ENCODE data around the gene PRKCH. TPM values are rescaled to one million over a fixed set of nuclear protein-coding genes. Genes with fewer than 3 reads are reported as not detected.

The PRKCH gene
- total RNA-seq, 2 experiments from 2014 or later, result 149 to 158 TPM

DNA sequence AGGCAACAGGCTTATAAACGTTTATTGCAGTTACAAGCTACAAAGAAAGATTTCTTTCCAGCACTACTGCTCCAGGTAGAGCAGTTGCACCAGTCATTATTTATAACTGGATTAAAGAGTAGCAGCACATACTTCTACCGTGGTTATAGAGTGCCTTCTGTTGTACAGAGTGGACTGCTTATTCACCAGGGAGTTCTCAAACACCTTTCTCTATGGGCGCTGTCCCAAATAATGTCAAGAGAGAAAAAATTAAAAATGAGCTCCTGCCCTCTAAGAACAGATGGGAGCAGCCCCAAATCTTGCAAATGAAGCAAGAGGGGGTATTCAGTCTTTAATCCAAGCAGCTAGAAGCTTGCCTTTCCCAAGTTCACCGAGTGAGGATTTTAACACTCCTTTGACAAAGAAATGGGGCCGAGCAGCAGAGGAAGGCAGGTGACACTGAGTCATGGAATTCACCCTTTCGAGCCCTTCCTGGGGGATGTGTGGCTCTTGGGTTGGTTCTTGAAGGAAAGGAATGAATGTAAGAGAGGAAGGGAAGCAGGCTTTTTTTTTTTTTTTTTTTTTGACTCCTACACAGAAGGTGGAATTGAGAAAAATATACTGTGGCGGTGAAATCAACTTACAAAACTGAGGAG is 181.2 kb downstream of the PRKCH start:
- Mint-ChIP-seq H3K27me3 (ENCODE audit: low read depth) (no peaks in the 10 kb centered on the region), H3K4me3 (peak overlapping the region; percentile 66), H3K27ac (peak overlapping the region; percentile 100), H3K36me3 (ENCODE audit: low read depth) (peaks cover 47% of the 10 kb centered on the region), H3K9me3 (peaks cover 5% of the 10 kb centered on the region), H3K4me1 (ENCODE audit: low read depth) (peaks cover 95% of the 10 kb centered on the region)
- DNase-seq, result peak; percentile 76
- CTCF ChIA-PET, result interaction anchor here (0.9 to 11.1 kb wide), 3 partner anchors 25 to 308 kb away, joined by 3 to 130 read pairs (median 4); no protein-coding TSS in a partner anchor
- intact Hi-C loops (cut with micrococcal nuclease), result loop anchor here (1.0 to 5.0 kb wide), 15 partner anchors 9 to 335 kb away; partner anchors contain the start of gene HIF1A

- H3K9me3 Mint-ChIP-seq, result peaks cover 5% of the 10 kb centered on the region
- no peaks in the 10 kb centered on the region for H3K27me3 Mint-ChIP-seq (ENCODE audit: low read depth)
- CTCF ChIA-PET, result interaction anchor here (0.7 to 11.1 kb wide), 9 partner anchors 9 to 334 kb away, joined by 3 to 130 read pairs (median 4); no protein-coding TSS in a partner anchor
- peaks cover 97% of the 10 kb centered on the region for H3K4me1 Mint-ChIP-seq (ENCODE audit: low read depth)
- DNase-seq, result peak; percentile 92
- intact Hi-C loops (cut with micrococcal nuclease), result loop anchor here (1.0 to 5.0 kb wide), 14 partner anchors 8 to 334 kb away; partner anchors contain the start of gene HIF1A
- H3K4me3 Mint-ChIP-seq, result peak overlapping the region; percentile 66
- peaks cover 49% of the 10 kb centered on the region for H3K36me3 Mint-ChIP-seq (ENCODE audit: low read depth)
- H3K27ac Mint-ChIP-seq, result peak overlapping the region; percentile 100
These were observed 181.9 kb downstream of the PRKCH start for GRCh38 chr14:61503167-61503801.

DNA sequence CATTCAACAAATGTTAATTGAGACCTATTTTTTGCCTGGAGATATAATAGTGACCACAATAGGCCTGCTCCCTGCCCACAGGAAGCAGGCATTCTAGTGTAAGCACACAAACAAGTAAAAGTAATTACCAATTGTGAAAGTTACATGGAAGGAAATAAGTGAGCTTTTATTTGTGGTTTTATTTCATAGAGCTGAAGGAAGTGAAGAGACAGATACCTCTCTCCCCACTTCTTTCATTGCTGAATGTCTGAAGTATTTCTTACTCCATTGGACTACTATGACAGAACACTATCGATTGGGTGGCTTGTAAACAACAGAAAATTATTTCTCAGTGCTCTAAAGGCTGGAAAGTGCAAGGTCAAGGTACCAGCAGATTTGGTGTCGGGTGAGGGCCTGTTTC is 183.5 kb downstream of the PRKCH start:
- DNase-seq, result no peak
- peak overlapping the region; percentile 62 for H3K4me3 Mint-ChIP-seq
- peaks cover 53% of the 10 kb centered on the region for H3K36me3 Mint-ChIP-seq (ENCODE audit: low read depth)
- H3K9me3 Mint-ChIP-seq, result peaks cover 5% of the 10 kb centered on the region
- peaks cover 97% of the 10 kb centered on the region for H3K4me1 Mint-ChIP-seq (ENCODE audit: low read depth)
- no peaks in the 10 kb centered on the region for H3K27me3 Mint-ChIP-seq (ENCODE audit: low read depth)
- intact Hi-C loops (cut with micrococcal nuclease), result loop anchor here (5.0 kb wide), 1 partner anchor 328 kb away; no protein-coding TSS in a partner anchor
- peak overlapping the region; percentile 100 for H3K27ac Mint-ChIP-seq
- CTCF ChIA-PET, result interaction anchor here (0.6 to 11.1 kb wide), 5 partner anchors 15 to 200 kb away, joined by 3 to 130 read pairs (median 4); no protein-coding TSS in a partner anchor

DNA sequence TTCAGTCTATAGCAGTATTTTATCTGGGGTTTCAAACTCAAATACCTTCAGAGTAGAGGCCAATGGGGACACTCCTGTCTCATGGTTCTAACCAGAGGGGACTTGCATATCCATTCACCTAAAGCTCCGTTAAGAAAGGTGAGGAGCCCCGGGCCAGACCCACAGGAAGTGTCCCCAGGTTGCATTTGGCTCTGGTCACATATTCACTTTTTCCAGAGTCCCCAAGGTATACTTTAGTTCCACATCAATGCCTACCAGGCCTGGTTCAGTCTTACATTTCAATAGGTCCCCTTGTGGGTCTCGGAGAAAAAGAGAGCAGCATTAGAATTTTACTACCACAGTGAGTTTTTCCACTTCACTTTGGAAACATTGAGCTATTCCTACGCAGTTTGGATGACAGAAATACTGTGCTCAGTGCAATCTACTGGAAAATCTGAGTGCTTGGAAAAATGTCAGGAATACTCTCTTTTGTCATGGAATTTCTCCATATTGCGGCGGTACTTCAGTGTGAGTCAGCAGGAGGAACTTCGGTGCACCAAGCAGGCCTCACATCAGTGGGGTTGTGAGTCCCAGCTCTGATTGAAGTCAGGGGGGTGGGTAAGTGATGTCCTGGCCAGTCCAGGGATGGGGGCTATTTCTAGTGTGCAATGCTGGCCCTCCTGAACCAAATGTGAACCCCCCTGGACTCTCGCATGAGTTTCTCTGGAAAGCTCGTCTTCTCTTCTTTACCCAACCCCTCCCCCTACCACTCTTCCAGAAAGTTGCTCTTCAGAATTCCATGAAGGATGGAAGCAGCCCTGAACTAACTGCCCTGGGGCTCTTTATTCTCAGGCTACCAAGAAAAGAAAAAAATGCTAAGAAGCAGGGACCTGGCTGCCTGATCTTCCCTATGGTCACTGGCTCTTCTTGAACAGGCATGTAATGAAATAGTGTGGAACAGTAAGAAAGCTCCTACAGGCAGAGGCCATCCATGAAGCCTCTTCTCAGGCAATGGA is 184.7 kb downstream of the PRKCH start:
- H3K4me1 Mint-ChIP-seq (ENCODE audit: low read depth), result peaks cover 97% of the 10 kb centered on the region
- DNase-seq, result no peak
- intact Hi-C loops (cut with micrococcal nuclease), result no loop called here
- H3K4me3 Mint-ChIP-seq, result peak overlapping the region; percentile 27
- CTCF ChIA-PET, result interaction anchor here (0.5 to 11.1 kb wide), 5 partner anchors 29 to 332 kb away, joined by 3 to 130 read pairs (median 4); no protein-coding TSS in a partner anchor
- peaks cover 5% of the 10 kb centered on the region for H3K9me3 Mint-ChIP-seq
- H3K27ac Mint-ChIP-seq, result peak overlapping the region; percentile 100
- H3K27me3 Mint-ChIP-seq (ENCODE audit: low read depth), result no peaks in the 10 kb centered on the region
- peaks cover 49% of the 10 kb centered on the region for H3K36me3 Mint-ChIP-seq (ENCODE audit: low read depth)

DNA sequence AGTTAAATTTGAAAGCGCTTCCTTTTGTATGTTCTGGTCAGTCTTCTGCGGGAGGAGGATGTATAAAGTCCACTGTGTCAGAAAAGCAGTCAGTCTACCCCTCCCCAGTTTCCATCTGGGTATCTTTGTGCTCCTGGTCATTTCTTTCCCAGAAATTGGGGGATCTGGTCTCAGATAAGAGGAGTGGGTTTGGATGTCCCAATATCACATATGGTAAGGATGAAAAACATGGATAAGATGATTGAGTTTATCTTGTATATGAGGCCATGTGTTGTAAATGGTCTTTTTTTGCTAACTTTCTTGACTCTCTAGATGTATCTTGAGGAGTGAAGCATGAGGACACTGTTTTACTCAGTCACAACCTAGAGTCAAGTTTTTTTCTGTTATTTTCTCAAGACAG is 187.1 kb downstream of the PRKCH start:
- Mint-ChIP-seq H3K4me3 (no peak overlapping the region), H3K9me3 (peaks cover 5% of the 10 kb centered on the region), H3K36me3 (ENCODE audit: low read depth) (peaks cover 51% of the 10 kb centered on the region), H3K27ac (peak overlapping the region; percentile 100), H3K27me3 (ENCODE audit: low read depth) (no peaks in the 10 kb centered on the region), H3K4me1 (ENCODE audit: low read depth) (peaks cover 94% of the 10 kb centered on the region)
- intact Hi-C loops (cut with micrococcal nuclease), result no loop called here
- CTCF ChIA-PET, result interaction anchor here (0.9 to 11.1 kb wide), 3 partner anchors 9 to 81 kb away, joined by 4 to 130 read pairs (median 4); no protein-coding TSS in a partner anchor
- no peak for DNase-seq

GRCh38 chr14:61510736-61511557 is 189.6 kb downstream of the PRKCH start:
- DNase-seq, result peak; percentile 57
- H3K27me3 Mint-ChIP-seq (ENCODE audit: low read depth), result no peaks in the 10 kb centered on the region
- H3K4me1 Mint-ChIP-seq (ENCODE audit: low read depth), result peaks cover 96% of the 10 kb centered on the region
- H3K9me3 Mint-ChIP-seq, result no peaks in the 10 kb centered on the region
- CTCF ChIA-PET, result interaction anchor here (0.9 to 3.7 kb wide), 8 partner anchors 11 to 214 kb away, joined by 3 to 15 read pairs (median 3); no protein-coding TSS in a partner anchor
- peak overlapping the region; percentile 56 for H3K4me3 Mint-ChIP-seq
- peak overlapping the region; percentile 100 for H3K27ac Mint-ChIP-seq
- intact Hi-C loops (cut with micrococcal nuclease), result loop anchor here (1.0 to 2.0 kb wide), 8 partner anchors 8 to 184 kb away; partner anchors contain the start of gene HIF1A
- H3K36me3 Mint-ChIP-seq (ENCODE audit: low read depth), result peaks cover 51% of the 10 kb centered on the region

GRCh38 chr14:61511558-61511948 is 190.2 kb downstream of the PRKCH start:
- Mint-ChIP-seq H3K9me3 (no peaks in the 10 kb centered on the region), H3K27me3 (ENCODE audit: low read depth) (no peaks in the 10 kb centered on the region), H3K4me1 (ENCODE audit: low read depth) (peaks cover 95% of the 10 kb centered on the region), H3K4me3 (peak overlapping the region; percentile 56), H3K27ac (peak overlapping the region; percentile 100), H3K36me3 (ENCODE audit: low read depth) (peaks cover 45% of the 10 kb centered on the region)
- intact Hi-C loops (cut with micrococcal nuclease), result loop anchor here (1.0 to 2.0 kb wide), 8 partner anchors 8 to 184 kb away; partner anchors contain the start of gene HIF1A
- CTCF ChIA-PET, result interaction anchor here (0.6 to 3.7 kb wide), 9 partner anchors 12 to 207 kb away, joined by 3 to 15 read pairs (median 3); no protein-coding TSS in a partner anchor
- peak; percentile 91 for DNase-seq

- intact Hi-C loops (cut with micrococcal nuclease), result no loop called here
- H3K27ac Mint-ChIP-seq, result peak overlapping the region; percentile 100
- H3K4me3 Mint-ChIP-seq, result peak overlapping the region; percentile 56
- H3K27me3 Mint-ChIP-seq (ENCODE audit: low read depth), result no peaks in the 10 kb centered on the region
- H3K9me3 Mint-ChIP-seq, result no peaks in the 10 kb centered on the region
- H3K36me3 Mint-ChIP-seq (ENCODE audit: low read depth), result peaks cover 41% of the 10 kb centered on the region
- CTCF ChIA-PET, result interaction anchor here (0.6 to 3.7 kb wide), 11 partner anchors 9 to 208 kb away, joined by 3 to 15 read pairs (median 3); no protein-coding TSS in a partner anchor
- H3K4me1 Mint-ChIP-seq (ENCODE audit: low read depth), result peaks cover 95% of the 10 kb centered on the region
- DNase-seq, result peak; percentile 46
These were observed 190.9 kb downstream of the PRKCH start for GRCh38 chr14:61512026-61512834.

GRCh38 chr14:61513986-61514830 is 192.8 kb downstream of the PRKCH start:
- no peak overlapping the region for H3K4me3 Mint-ChIP-seq
- H3K9me3 Mint-ChIP-seq, result no peaks in the 10 kb centered on the region
- H3K4me1 Mint-ChIP-seq (ENCODE audit: low read depth), result peaks cover 93% of the 10 kb centered on the region
- H3K36me3 Mint-ChIP-seq (ENCODE audit: low read depth), result peaks cover 37% of the 10 kb centered on the region
- H3K27me3 Mint-ChIP-seq (ENCODE audit: low read depth), result no peaks in the 10 kb centered on the region
- H3K27ac Mint-ChIP-seq, result peak overlapping the region; percentile 85
- intact Hi-C loops (cut with micrococcal nuclease), result no loop called here
- no peak for DNase-seq
- CTCF ChIA-PET, result interaction anchor here (1.1 kb wide), 1 partner anchor 37 kb away, joined by 3 read pairs; no protein-coding TSS in a partner anchor

Data from activated naive CD4-positive, alpha-beta T cell treated with anti-CD3 and anti-CD28 coated beads for 36 hours (primary cell).